Tibial nerve (tissue), 4 donors: ENCODE results near the gene LAMC2.

Source experiments
- CTCF ChIP-seq, 5 experiments: fragments of 200-600 bp in 3 of 5; fragments of 450-650 bp in 2 of 5; sonication (generic) in 3 of 5; IDR thresholded peaks; one replicate each; pipeline ENCODE4 v1.5.1; 2016 to 2019; ENCODE audit warnings: antibody characterized with exemption in 5 of 5, mild to moderate bottlenecking in 3 of 5, moderate library complexity in 2 of 5
- EP300 ChIP-seq, 2 donors: sonication (generic); formaldehyde crosslinking; IDR thresholded peaks; one replicate each; pipeline ENCODE4 v1.6.1; 2017; ENCODE audit warnings: antibody characterized with exemption in 2 of 2, mild to moderate bottlenecking in 1 of 2
- POLR2A ChIP-seq, 2 donors: fragments of 450-650 bp; IDR thresholded peaks; one replicate each; pipeline ENCODE4 v1.6.1; 2017; ENCODE audit warnings: antibody characterized with exemption in 2 of 2, mild to moderate bottlenecking in 2 of 2, moderate library complexity in 2 of 2

GRCh38 chr1:183215076-183215720 lies 29.1 kb downstream of the LAMC2 start:
- no peak for TF ChIP-seq CTCF (IDR thresholded peaks at IDR 0.05)
- no peak for TF ChIP-seq POLR2A (IDR thresholded peaks at IDR 0.05)
- TF ChIP-seq EP300 (IDR thresholded peaks at IDR 0.05), result no peak
